Kidney (tissue), 14 donors: ENCODE results near the gene CARNS1. TPM values are rescaled to one million over a fixed set of nuclear protein-coding genes. Genes with fewer than 3 reads are reported as not detected.

Source experiments
- DNase-seq, 5 donors: peaks; one replicate each; pipeline ENCODE4 v3.0.0-alpha.2; 2013 to 2020
- FAIRE-seq: peaks from 2 replicates; lab custom pipeline; 2012; peaks lifted over from hg19 to GRCh38; lab: Jason Lieb, UNC
- H3K27ac ChIP-seq, 2 donors: one replicate each; pipeline ENCODE4 v1.7.0; 2013; ENCODE audit warnings: low read depth in 2 of 2, low read length in 2 of 2, inconsistent platforms in 1 of 2
- H3K27me3 ChIP-seq: one replicate; pipeline ENCODE4 v1.7.1; 2013; ENCODE audit warnings: low read length, inconsistent platforms; ENCODE audit not compliant: control insufficient read depth, insufficient read depth
- H3K36me3 ChIP-seq, 3 donors: one replicate each; pipeline versions ENCODE4 v1.7.0 to v1.7.1; 2013; ENCODE audit warnings: low read length in 3 of 3, control low read depth in 1 of 3, inconsistent platforms in 1 of 3; ENCODE audit not compliant: insufficient read depth in 3 of 3, control insufficient read depth in 2 of 3
- H3K4me1 ChIP-seq, 3 donors: one replicate each; pipeline versions ENCODE4 v1.7.0 to v1.7.1; 2013; ENCODE audit warnings: low read length in 3 of 3, inconsistent platforms in 1 of 3, low read depth in 1 of 3; ENCODE audit not compliant: control insufficient read depth in 2 of 3, insufficient read depth in 2 of 3
- H3K4me3 ChIP-seq, 3 donors: one replicate each; pipeline versions ENCODE4 v1.7.0 to v1.8.1; 2013; ENCODE audit warnings: low read length in 3 of 3, control low read depth in 1 of 3, inconsistent platforms in 1 of 3
- H3K9ac ChIP-seq, 3 donors: one replicate each; pipeline versions ENCODE4 v1.7.0 to v1.7.1; 2013; ENCODE audit warnings: low read length in 3 of 3, control low read depth in 1 of 3, inconsistent platforms in 1 of 3
- H3K9me3 ChIP-seq, 3 donors: one replicate each; pipeline versions ENCODE4 v1.7.0 to v1.7.1; 2013; ENCODE audit warnings: low read length in 3 of 3, control low read depth in 1 of 3, inconsistent platforms in 1 of 3; ENCODE audit not compliant: control insufficient read depth in 2 of 3, insufficient read depth in 1 of 3
- intact Hi-C: fragments of 100-400 bp; cut with DNase I; formaldehyde crosslinking; loops from one replicate; pipeline ENCODE4 v1.11.1; 2022
- polyA plus RNA-seq: library from polyadenylated mRNA; stranded (reverse); fragments of 350-450 nt; fragmentation: Illumina TruSeq; extraction: RNeasy Lipid Tissue Mini Kit (QIAGEN cat#74804); gene quantifications from one replicate; pipeline ENCODE4 v1.2.3, GENCODE V29; 2014; ENCODE audit warnings: low read depth, low replicate concordance; ENCODE audit not compliant: insufficient read depth
- total RNA-seq: library from RNA; stranded (reverse); fragmentation: NEBNext Ultra II Directional; extraction: Animal tissue kit (Norgen Biotek cat#: 25700); gene quantifications from one replicate; pipeline ENCODE4 v1.2.1, GENCODE V29; 2021
- TF ChIP-seq, protein P1 (sequence below): IDR thresholded peaks from 3 replicates; pipeline ENCODE4 v1.5.1; 2012; ENCODE audit warnings: mild to moderate bottlenecking, moderate library complexity, borderline replicate concordance; ENCODE audit not compliant: insufficient read depth; ENCODE audit errors: extremely low read depth
- donor health status: control.
- donor health status: control.
- donor health status: control.
- donor health status: control.
- donor health status: control.
- donor health status: DM: yes; HTN: yes; CAD: no.
- donor health status: Normal renal cell carcinoma (clear cell type).

Gene CARNS1
- total and polyA plus RNA-seq, 2 donors from 2014 or later = 0.80 to 1.7 TPM

DNA sequence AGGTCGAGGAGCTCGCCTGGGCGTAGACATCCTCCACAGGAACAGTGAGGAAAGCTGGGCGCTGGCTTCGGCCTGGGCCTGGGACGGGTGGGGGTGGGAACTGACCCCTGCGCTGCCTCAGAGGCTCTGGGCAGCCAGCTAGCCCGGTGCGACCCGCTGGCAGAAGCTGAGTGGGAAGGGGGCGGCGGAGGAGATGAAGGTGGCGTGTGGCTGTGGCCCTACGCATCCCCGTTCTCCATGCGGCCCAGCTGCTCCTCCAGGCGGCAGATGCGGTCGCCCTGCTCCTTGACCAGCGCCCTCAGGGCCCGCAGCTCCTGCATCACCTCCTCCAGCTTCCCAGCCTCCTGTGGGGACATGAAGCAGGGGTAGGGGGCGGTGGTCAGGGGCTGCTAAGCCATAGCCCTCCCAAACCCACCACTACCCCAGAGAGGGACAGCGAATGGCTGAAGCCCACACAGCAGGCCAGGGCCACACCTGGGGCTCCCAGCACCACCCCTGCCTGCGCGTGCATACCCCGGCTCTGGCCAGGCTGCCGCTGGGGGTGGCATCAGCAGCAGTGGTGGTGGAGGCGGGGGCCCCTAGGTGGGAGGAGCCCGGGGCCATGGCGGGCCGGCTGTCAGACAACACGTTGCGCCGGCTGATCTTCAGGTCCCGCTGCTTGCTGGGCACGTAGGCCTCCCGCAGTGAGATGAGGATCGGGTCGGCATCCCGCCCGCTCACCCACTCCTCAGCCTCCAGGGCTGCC lies 22.9 kb downstream of the CARNS1 start:
- TF ChIP-seq, protein P1, sequence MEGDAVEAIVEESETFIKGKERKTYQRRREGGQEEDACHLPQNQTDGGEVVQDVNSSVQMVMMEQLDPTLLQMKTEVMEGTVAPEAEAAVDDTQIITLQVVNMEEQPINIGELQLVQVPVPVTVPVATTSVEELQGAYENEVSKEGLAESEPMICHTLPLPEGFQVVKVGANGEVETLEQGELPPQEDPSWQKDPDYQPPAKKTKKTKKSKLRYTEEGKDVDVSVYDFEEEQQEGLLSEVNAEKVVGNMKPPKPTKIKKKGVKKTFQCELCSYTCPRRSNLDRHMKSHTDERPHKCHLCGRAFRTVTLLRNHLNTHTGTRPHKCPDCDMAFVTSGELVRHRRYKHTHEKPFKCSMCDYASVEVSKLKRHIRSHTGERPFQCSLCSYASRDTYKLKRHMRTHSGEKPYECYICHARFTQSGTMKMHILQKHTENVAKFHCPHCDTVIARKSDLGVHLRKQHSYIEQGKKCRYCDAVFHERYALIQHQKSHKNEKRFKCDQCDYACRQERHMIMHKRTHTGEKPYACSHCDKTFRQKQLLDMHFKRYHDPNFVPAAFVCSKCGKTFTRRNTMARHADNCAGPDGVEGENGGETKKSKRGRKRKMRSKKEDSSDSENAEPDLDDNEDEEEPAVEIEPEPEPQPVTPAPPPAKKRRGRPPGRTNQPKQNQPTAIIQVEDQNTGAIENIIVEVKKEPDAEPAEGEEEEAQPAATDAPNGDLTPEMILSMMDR = no peak
- no peaks in the 10 kb centered on the region for H3K27me3 ChIP-seq
- DNase-seq = peak in 2 of 5 donors; percentile 48 to 91
- H3K4me1 ChIP-seq = peaks cover 0 to 14% (median 0%) of the 10 kb centered on the region in 3 donors
- H3K9ac ChIP-seq = no peak overlapping the region
- peaks cover 0 to 6% (median 2%) of the 10 kb centered on the region in 3 donors for H3K36me3 ChIP-seq
- H3K4me3 ChIP-seq = no peak overlapping the region
- FAIRE-seq = no peak
- H3K9me3 ChIP-seq = no peaks in the 10 kb centered on the region
- intact Hi-C loops = no loop called here
- no peak overlapping the region for H3K27ac ChIP-seq

DNA sequence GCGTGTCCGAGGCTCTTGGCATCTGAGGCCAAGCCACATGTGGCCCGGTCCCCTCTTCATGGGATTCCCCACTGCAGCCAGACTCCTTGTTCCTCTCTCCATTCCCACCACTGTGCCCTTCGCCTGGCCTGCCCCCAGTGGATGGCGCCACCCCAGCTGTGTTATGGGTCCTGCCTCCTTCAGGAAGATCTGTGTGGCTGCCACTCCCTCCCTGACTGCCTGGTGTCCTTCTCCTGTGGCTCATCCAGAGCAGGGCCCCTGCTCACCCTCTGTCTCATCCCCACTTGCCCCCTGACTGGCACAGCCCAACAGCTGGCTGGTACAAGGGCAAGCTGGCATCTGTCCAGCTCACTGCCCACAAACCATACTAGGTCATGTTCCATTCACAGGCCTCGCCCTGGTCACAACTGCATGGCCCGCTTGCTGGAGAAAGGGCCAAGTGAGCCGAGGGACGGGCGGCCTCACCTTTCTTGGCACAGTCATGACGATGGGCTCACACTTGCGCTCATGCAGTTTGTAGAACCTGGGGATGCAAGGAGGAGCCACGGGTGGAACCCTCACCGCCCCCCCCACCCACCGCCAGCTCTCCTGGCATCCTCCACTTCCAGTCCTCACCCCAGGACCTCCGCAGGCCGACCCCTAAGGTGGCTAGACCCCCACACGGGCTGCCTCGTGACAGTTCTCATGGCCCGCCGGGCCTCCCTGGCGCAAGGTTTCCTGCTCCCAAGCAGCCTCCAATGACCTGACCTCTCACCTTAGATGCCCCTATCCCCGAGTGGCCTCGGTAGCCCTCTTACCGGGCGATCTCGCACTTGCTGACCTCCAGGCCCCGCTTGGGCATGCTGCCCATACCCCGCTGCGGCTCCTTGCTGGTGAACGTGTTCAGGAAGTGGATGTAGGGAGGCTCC lies 24.1 kb downstream of the CARNS1 start:
- TF ChIP-seq, protein P1 = no peak
- Histone ChIP-seq H3K27me3 (no peaks in the 10 kb centered on the region), H3K9ac (no peak overlapping the region), H3K9me3 (no peaks in the 10 kb centered on the region), H3K36me3 (peaks cover 0 to 4% (median 0%) of the 10 kb centered on the region in 3 donors), H3K4me1 (peaks cover 0 to 14% (median 0%) of the 10 kb centered on the region in 3 donors), H3K27ac (no peak overlapping the region), H3K4me3 (no peak overlapping the region)
- DNase-seq (peak in 1 of 5 donors; percentile 86), FAIRE-seq (no peak)
- intact Hi-C loops = no loop called here

DNA sequence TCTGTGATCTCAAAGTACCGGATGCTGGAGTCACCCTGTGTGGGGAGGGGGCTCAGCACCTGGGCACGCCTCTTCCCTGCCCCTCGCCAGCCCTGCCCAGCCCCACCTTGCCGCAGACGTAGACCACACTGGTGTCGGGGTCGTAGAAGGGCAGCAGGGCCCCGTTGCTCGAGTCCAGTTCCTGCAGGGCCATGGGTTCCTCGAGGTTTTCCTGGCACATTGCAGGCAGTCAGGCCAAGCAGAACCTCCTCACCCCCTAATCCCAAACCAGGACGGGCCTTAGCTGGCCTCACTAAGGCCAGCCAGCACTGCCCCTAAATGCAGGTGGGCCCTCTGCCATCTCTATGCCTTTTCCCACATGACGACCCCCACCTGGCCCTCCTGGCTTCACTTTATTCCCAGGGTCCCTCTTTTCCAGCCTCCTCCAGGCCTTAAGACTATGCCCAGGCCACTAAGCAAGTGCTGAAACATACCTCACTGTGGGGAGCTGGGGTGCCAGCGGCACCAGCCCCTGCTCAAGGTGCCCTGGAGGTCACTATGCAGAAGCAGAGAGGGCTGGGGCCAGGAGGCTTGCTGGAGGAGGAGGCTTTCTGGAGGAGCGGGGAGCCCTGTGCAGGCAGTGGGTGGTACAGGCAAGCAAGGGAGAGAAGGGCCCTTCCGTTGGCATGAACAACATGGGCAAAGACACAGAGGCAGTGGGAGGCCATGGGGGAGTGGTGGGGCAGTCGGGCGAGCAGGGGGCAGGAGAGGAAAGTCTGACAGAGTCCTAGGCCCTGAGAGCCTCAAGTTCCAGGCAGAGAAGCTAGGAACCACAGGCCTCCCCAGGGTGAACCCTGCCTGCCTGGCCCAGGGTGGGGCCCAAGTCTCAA lies 25.0 kb downstream of the CARNS1 start:
- TF ChIP-seq, protein P1 = no peak
- intact Hi-C loops = no loop called here
- Histone ChIP-seq H3K27ac (no peak overlapping the region), H3K4me1 (peaks cover 0 to 16% (median 0%) of the 10 kb centered on the region in 3 donors), H3K27me3 (no peaks in the 10 kb centered on the region), H3K9me3 (no peaks in the 10 kb centered on the region), H3K36me3 (peaks cover 0 to 4% (median 0%) of the 10 kb centered on the region in 3 donors), H3K4me3 (no peak overlapping the region), H3K9ac (no peak overlapping the region)
- no peak for FAIRE-seq
- DNase-seq = no peak
